CD4-positive, alpha-beta T cell treated with Interleukin-15 for 4 hours (primary cell): ENCODE results near the gene CEP78.
"Not testable (repeated sequence)": the region's sequence is repeated elsewhere in the genome, so short reads cannot be mapped to it uniquely, and the experiment has no call there.

Experiments used
- DNase-seq: peaks from one replicate; pipeline ENCODE4 v3.0.0-alpha.2; 2020; ENCODE audit warnings: low spot score

The CEP78 gene

GRCh38 chr9:78235762-78236550 is at the start of gene CEP78:
Gene CEP78, plus strand, starts transcription at chr9:78236075. Its CDS starts 276 bp downstream, at chr9:78236351.
- peak; percentile 84 for DNase-seq

- DNase-seq, result no peak
Measured at GRCh38 chr9:78187763-78188484, 48.0 kb upstream of the CEP78 start.

- DNase-seq, result no peak
Measured at GRCh38 chr9:78188594-78188993, 47.3 kb upstream of the CEP78 start.

GRCh38 chr9:78189001-78189400 is 46.9 kb upstream of the CEP78 start:
- DNase-seq, result no peak

GRCh38 chr9:78189461-78189860 is 46.4 kb upstream of the CEP78 start:
- DNase-seq, result no peak

- DNase-seq, result no peak
Measured at GRCh38 chr9:78191931-78192330, 43.9 kb upstream of the CEP78 start.

GRCh38 chr9:78196258-78196657 is 39.6 kb upstream of the CEP78 start:
- DNase-seq, result no peak

GRCh38 chr9:78201158-78201777 is 34.6 kb upstream of the CEP78 start:
- peak; percentile 70 for DNase-seq

- DNase-seq, result no peak
Measured at GRCh38 chr9:78207319-78207718, 28.6 kb upstream of the CEP78 start.

GRCh38 chr9:78207901-78208300 is 28.0 kb upstream of the CEP78 start:
- DNase-seq, result no peak

GRCh38 chr9:78209127-78209526 is 26.7 kb upstream of the CEP78 start:
- no peak for DNase-seq

GRCh38 chr9:78210841-78211301 is 25.0 kb upstream of the CEP78 start:
- peak; percentile 21 for DNase-seq

GRCh38 chr9:78212868-78213267 is 23.0 kb upstream of the CEP78 start:
- DNase-seq, result no peak

GRCh38 chr9:78213712-78214111 is 22.2 kb upstream of the CEP78 start:
- peak; percentile 36 for DNase-seq

GRCh38 chr9:78214492-78214891 is 21.4 kb upstream of the CEP78 start:
- no peak for DNase-seq

- no peak for DNase-seq
Measured at GRCh38 chr9:78215706-78216105, 20.2 kb upstream of the CEP78 start.

GRCh38 chr9:78218890-78219289 is 17.0 kb upstream of the CEP78 start:
- no peak for DNase-seq

- DNase-seq, result no peak
Measured at GRCh38 chr9:78221425-78221824, 14.4 kb upstream of the CEP78 start.

- not testable (repeated sequence) for DNase-seq
Measured at GRCh38 chr9:78221841-78222240, 14.0 kb upstream of the CEP78 start.

- no peak for DNase-seq
Measured at GRCh38 chr9:78230761-78231160, 5.1 kb upstream of the CEP78 start.

- not testable (repeated sequence) for DNase-seq
Measured at GRCh38 chr9:78232471-78232870, 3.4 kb upstream of the CEP78 start.

GRCh38 chr9:78234810-78235209 is 1.1 kb upstream of the CEP78 start:
- DNase-seq, result no peak

- DNase-seq, result no peak
Measured at GRCh38 chr9:78235256-78235761, 566 bp upstream of the CEP78 start.
